Stimulated activated CD8-positive, alpha-beta memory T cell treated with anti-CD3 and anti-CD28 coated beads, Interleukin-12 subunit alpha, Interleukin-12 subunit beta, amount 100 ng/mL, for 24 hours (primary cell): ENCODE measurements around the gene FOXF2.

Experiments
- DNase-seq: peaks from one replicate; pipeline ENCODE4 v3.0.0-alpha.2; 2020; ENCODE audit errors: extremely low read depth

The FOXF2 gene

DNA sequence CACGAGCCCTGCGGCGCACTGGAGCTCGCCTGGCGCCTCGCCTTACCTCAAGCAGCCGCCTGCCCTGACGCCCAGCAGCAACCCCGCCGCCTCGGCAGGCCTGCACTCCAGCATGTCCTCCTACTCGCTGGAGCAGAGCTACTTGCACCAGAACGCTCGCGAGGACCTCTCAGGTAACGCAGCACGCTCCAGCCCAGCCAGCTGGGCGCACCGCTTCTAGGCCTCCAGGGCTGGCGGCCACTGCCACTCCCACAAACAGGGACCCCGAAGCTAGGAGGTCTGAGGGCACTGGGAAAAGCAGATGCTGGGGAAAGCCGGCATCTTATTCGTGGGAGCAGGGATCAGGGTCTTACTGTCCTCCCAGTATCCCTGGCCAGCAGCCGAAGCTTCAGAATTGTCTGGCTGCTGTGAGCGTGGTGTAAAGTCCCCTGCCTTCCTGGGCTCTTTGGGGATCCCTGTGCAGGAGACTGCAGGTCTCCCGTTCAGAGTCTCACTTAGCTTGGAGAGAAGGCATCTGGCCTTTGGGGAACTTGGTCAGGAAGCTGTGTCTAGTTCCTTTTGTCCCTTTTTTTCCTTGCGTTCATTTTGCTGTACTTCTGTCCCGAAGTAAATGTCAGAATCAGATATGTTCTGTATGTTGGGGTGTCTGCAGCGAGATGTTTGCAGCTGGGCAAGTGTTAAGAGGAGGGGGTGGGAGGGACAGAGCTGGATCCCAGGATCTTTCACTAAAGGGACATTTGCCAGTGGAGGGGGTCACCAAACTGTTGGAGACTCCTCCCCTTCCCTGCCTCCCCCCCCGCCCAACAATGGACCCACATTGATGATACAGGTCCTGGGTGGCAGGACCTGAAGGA lies 1.8 kb downstream of the FOXF2 start:
- no peak for DNase-seq

DNA sequence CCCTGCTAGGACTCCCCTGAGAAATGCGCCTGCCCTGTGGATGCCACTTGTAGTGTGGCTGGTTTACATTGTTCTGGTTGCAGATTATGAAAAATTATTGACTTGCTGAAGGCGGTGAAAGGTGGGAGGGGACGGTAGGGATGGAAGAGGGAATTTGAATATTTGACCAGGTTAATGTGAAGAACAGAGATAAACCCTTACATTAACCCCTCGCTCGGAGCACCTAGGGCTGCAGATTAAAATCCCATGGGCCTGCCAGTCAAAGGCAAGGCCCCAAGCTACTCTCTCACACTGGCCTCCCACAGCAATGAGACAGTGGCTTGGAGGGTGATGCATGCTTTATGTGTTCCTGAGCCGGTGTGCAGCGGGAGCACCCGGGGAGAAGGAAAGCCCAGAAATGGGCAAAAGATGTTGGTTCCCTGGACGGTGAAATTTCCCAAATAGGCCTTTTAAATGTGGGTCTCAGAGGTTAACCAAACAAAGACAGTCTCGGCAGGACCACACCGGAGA lies 2.5 kb downstream of the FOXF2 start:
- no peak for DNase-seq

GRCh38 chr6:1392813-1393640 lies 3.7 kb downstream of the FOXF2 start:
- no peak for DNase-seq

DNA sequence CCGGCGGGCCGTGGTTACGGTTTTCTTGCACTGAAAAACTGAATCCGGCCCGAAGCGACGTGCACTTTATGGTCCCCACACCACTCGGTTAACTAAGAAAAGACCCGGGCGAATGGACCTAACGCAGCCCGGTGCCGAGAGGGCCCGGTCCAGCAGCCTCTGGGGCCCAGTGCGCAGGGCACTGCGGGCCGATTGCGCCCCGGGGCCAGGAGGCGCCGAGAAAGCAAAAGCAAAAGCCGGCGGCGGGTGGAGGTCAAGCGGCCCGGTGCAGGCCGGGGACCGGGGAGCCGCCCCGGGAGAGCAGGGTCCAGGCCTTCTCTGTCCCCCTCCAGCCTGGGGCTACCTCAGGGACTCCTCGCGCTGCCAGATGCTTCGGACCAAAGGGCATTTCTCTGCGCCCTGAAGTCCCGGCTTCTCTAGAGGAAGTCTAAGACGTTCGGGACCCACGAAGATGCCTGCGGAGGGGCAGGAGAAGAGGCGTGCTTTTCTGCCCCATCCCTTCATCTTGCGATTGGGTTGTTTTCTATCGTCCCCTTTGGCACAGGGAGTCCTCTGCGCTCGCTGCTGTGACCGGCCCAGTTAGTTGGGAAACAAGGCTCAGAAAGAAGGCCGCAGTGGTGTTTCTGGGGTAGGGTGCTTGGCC lies 4.4 kb downstream of the FOXF2 start:
- DNase-seq, result no peak

- no peak for DNase-seq
Measured at GRCh38 chr6:1394514-1395463, 5.4 kb downstream of the FOXF2 start.

- DNase-seq, result no peak
Measured at GRCh38 chr6:1395506-1395905, 6.1 kb downstream of the FOXF2 start.

DNA sequence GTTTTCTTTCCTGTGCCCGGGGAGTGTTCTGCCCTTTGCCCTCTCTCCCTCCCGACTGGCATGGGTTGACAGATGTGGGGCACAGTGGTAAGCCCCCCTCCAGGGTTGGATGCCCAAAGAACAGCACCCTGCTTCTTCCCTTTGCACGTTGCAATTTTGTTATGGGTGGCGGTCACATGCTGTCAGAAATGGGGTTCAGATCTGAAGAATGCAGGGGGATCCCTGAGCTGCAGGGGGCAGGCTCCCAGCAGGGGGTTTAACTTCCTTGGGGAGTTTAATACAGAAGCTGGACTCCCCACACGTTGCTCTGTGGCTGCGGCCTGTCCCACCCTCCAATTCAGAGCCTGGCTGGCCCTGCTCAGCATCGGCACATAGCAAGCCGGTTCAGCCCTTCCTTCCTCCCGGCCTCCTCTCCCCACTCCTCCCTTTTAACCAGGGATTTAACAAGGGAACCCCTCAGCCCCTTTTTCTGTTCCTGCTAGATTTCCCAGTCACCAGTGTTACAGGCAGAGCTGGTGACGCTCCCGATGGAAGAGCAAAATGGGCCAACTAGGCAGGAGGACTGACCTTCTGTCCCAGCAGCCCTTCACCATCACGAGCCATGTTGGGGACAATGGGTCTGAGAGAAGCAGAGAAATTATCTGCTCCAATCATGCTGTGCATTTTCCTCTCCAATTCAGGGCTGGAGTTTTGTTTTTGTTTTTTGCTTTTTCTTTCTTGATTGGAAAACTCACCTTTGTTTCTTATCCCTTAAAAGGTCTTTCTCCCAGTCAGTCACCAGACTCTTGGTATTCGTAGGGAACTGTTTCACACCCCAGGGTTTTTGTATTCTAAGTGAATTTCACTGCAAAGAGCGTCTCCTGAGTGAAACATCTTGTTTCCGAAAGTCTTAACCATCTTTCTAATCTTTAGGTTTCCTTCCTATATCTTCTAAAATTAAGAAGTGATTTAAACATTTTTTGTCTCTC lies 6.8 kb downstream of the FOXF2 start:
- no peak for DNase-seq

DNA sequence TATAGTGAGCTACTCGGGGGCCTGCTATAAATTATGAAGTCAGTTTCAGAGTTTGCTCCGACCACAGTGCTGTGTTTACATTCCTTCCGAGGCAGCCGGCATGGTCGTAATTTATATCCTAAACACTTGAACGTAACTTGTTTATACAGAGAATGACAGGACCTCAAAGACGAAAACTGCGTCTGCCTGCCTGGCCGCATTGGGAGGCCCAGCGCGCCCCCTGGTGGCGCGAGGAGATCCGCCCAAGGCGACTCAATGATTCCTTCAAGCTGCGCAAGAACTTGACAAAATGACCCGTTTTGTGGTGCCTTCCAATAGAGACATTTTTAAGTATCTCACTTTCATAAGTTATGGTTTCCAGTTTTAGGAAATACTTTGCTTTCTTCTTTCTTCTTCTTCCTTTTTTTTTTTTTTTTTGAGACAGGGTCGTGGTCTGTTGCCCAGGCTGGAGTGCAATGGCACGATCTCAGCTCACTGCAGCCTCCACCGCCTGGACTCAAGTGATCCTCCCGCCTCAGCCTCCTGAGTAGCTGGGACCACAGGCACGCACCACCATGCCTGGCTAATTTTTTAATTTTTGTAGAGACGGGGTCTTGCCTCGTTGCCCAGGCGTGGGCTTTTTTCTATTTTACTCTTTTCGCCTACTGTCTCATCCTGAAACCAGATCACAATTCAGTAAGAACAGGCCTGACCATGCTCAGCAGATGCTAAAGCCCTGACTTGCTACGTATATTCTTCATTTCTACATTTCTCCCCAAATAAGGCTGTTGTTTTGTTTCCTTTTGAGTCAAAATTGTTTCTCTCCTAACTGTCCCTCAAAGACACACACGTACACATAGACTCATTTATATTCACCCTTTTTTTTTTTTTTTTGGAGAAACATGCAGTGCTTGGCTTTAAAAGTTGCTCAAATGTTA lies 7.8 kb downstream of the FOXF2 start:
- DNase-seq, result peak; percentile 38

GRCh38 chr6:1399085-1399780 lies 9.9 kb downstream of the FOXF2 start:
- DNase-seq, result no peak

DNA sequence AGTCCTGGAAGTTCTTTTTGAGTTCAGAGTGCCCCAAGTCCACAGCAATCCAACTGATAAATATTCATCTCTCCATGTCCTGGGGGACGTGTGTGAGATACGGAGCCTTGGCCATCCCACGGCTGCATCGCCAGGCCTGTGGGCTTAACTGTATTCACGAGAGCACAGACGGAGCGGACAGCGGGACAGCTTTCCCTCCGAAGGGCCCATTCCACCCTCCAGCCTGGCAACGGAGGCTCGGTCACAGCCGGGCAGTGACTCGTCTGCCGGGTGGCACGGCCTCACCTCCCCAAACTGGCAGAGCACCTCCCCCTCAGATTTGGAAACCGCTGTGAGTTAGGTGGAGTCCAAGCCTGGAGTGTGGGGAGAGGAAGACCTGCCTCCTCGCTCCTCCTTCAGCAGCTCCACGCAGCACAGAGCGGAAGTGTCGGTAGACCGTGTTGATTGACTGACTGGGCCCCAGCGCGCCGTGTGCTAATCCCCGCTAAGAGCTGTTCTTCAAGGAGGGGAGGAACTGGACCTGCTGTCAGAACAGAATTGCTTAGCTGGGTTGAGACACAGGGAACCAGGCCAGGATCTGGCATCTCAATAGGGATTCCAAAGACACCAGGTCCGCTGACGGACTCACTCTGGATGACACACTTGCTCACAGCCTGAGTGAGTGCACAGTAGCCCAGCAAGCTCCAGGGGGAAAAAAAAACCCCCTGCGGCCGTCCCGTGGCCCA lies 10.9 kb downstream of the FOXF2 start:
- DNase-seq, result no peak

- no peak for DNase-seq
Measured at GRCh38 chr6:1402369-1402768, 13.0 kb downstream of the FOXF2 start.

GRCh38 chr6:1402868-1403267 lies 13.5 kb downstream of the FOXF2 start:
- no peak for DNase-seq

DNA sequence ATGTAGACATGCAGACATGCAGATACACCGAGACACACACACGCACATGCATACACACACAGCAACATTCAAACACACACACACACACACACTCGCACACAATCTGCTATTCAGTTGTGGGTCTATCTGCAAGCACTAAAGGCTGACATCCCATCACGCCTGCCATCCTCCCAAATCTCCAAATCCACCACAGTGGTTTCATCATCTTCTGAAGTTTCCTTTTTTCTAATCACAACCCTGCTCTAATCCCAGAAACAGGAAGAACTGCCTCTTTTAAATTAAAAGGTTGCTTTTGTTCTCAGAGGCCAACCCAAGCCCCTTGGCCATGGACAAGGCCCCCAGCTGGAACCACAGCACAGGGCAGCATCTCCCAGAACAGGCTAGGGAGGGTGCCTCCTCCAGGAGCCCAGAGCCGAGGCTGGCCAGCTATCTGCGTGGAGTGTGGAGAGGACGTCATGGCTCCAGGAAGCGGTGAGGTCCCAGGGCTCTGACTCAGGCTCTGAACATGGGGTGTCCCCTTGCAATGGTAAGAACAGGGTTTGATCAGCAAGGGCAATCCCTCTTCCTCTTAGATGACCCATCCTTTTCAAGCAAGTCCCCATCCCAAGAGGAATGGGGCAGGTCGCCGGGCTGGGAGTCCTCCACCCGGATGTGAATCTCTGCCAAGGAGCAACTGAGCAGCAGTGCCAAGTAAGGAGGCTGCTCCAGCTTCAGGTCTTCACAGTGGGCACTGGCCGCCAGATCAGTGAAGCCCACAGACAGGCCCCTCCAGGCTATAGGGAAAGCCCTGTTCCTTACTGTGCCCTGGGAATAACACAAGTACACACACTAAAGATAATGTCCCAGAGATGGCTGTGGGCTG lies 14.7 kb downstream of the FOXF2 start:
- no peak for DNase-seq

DNA sequence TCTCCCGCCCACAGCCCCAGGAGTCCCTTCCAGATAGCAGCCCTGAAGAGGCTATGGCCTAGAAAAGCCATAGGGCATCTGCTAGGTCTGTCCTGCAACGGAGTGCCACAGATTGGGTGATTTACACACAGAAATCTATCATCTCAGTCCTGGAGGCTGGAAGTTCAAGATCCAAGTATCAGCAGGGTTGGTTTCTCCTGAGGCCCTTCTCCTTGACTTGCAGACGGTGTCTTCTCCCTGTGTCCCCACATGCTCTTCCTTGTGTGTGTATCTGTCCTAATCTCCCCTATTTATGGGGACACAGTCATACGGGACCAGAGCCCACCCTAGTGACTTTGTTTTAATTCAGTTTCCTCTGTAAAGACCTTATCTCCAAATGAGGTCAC lies 15.3 kb downstream of the FOXF2 start:
- DNase-seq, result no peak

GRCh38 chr6:1405221-1405620 lies 15.8 kb downstream of the FOXF2 start:
- no peak for DNase-seq

DNA sequence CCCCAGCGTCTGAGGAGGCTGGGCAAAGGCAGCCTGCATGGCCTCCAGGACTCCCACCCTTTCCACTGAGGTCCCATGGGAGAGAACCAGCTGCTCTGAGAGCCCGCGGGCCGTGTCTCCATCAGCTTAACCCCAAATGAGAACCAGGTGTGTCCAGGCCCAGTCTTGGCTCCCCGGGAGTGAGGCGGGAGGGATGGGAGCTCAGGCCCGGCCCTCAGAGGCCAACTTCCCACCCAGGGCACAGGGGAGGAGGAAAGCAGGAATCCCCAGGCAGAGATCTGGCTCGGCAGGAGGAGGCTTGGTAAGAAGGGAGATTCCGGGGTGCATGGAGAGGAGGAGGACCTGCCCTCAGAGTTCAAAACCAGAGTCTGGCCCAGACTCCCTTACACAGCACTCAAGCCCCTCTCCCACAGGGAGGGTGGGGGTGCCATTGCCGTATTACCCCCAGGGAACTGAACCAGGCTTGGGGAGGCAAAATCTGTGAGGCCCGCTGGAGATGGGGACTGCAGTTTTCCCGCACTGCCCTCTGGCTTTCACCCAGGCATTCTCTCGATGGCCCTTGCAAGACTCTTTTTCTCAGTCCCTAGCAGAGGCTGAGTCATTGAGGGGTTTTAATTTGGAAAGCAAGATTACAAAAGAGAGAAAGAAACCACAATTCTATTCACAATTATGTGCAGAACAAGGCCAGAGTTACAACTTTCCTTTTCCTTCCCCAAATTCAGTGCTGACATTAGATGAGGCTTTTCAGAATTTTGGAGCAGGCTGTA lies 17.1 kb downstream of the FOXF2 start:
- no peak for DNase-seq
